ENCODE measurements around the gene SYPL2.

DNA sequence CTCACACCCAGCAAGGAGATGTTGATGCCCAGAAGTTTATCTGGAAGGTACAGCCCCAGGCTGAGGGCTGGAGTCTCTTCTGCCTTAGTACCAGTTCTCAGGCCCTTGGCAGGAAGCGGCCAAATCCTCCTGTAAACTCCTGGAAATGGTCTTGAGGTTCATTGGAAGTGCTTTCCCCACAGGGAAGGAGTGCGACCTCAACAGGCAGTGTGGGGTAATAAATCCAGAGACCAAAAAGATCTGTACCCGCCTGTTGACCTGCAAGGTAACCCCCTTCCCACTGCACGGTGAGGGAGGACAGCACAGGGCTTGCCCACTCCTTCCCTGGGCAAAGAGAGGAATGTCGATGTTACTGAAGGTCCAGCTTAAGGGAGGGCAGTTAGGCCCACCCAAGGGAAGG is 21.9 kb downstream of the SYPL2 start:
- TF ChIP-seq CTCF (IDR thresholded peaks at IDR 0.05) (no peak), POLR2A (IDR thresholded peaks at IDR 0.05) (no peak)

All from lower leg skin (tissue), 3 donors.